ENCODE results near the gene C1QB.

DNA sequence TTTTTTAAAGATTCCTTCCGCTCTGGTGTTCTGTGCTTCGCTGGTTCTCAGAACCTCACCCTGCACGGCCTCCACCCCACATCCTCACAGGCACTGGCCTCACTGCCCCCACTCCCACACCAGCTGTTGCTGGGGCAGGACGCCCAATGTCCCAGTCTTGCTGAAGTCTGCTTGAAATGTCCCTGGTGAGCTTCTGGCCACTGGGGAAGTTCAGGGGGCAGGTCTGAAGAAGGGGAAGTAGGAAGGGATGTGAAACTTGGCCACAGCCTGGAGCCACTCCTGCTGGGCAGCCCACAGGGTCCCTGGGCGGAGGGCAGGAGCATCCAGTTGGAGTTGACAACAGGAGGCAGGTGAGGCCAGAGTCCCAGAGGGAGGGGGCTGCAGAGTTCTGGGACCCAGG, 16.7 kb upstream of the C1QB start, which contains the start of gene C1QA:
- TF ChIP-seq, protein P1, sequence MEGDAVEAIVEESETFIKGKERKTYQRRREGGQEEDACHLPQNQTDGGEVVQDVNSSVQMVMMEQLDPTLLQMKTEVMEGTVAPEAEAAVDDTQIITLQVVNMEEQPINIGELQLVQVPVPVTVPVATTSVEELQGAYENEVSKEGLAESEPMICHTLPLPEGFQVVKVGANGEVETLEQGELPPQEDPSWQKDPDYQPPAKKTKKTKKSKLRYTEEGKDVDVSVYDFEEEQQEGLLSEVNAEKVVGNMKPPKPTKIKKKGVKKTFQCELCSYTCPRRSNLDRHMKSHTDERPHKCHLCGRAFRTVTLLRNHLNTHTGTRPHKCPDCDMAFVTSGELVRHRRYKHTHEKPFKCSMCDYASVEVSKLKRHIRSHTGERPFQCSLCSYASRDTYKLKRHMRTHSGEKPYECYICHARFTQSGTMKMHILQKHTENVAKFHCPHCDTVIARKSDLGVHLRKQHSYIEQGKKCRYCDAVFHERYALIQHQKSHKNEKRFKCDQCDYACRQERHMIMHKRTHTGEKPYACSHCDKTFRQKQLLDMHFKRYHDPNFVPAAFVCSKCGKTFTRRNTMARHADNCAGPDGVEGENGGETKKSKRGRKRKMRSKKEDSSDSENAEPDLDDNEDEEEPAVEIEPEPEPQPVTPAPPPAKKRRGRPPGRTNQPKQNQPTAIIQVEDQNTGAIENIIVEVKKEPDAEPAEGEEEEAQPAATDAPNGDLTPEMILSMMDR (IDR thresholded peaks at IDR 0.05) = no peak
- no peak for TF ChIP-seq POLR2A (IDR thresholded peaks at IDR 0.05)
